Measurements from ENCODE around the gene TSC22D2.

TSC22D2 gene

DNA sequence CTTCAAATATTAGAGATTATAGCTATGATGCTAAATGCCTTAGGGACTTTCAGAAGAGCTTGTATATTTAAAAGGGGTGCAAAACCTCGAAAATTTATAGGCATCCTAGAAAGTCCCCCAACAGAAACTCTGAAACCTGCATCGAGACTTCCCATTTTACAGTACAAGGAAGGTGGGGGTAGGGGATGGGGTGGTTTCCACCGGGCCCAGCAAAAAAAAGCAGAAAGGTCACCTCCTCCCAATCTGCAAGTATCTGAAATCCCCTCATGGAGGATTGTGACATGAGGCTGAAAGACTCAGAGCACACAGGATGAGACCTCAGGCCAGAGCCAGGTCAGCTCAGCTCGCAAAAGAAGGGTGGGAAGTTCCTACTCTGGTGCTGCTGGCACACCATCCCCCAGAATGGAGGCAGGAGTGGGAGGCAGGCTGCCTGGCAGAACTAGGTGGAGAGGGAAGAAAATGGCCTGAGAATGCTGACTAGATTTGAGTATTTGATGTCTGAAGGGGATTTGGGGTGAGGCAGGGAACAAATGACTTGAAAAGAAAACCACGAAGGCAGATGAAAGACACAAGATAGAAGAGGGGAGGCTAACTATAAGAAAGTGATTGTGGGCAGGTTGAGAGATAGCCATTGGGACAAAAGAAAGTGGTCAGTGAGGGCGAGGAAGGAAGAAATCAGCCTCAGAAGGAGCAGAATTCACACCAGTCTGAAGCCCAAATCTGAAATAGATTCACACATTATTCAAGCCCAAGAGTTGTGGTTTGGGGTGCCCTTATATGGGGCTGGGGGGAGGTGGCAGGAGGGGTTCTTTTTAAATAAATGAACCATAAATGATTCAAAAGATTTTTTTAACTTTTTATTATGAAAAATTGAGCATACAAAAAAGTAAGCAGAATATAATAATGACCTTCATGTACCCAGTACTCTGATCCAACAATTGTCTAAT lies 22.5 kb upstream of the TSC22D2 start:
- no peak for DNase-seq (ENCODE audit: low spot score)

DNA sequence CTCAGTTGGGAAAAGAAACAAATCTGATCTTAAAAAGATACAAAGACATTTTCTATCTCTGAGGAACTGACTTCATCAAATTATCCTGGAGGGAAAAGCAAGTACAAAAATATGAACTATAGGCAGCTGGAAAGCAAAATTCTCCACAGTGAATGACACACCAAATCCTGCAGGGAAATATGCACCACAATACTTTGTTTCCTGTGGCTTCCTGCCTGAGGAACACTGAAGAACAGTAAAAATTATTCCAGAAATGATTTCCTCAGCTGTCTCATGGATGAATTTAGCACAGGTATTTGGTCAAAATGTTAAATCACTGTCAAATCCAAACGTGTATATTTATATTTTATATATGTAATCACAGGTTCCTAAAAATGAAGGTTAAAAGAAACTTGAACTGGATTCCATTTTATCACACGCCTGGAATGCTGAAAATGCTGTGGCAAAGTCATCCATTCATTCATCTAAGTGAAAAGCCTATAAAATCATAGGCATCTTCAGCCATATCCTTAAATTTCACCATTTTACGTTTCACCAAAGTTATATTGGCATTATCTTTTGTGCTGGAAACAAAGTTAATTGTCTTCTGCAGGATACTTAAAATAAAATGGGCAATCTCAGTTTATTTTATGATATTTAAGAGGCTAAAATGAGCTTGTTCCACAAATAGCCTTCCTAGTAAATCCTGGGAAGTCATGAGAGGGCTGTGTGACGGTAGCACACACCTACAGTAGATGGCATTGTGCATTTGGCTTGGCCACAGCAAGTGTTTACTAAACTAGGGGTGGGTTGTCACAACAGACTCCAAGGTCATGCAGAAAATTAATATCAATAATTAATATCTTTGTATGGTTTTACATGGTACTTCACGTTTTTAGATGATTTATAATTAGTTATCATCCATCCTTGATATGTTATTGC lies 19.3 kb upstream of the TSC22D2 start:
- DNase-seq (ENCODE audit: low spot score) = no peak

DNA sequence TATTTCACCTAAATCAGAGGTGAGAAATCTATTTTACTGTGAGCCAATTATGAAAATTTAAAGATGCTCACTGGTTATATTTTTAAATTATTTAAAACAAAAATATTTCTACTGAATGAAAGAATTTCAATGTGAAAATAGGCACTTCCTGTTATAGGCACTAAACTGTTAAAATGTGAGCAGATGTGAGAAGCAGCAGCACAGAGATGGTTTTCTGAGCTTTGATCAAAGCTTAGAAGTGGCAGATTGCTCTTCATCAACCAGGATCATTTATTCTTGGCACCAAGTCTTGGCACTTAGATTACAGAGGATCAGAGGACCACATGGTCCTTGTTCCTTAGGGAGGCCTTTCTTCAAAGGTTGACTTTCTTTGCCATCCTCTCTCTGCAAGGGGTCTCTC lies 18.0 kb upstream of the TSC22D2 start:
- DNase-seq (ENCODE audit: low spot score) = no peak

DNA sequence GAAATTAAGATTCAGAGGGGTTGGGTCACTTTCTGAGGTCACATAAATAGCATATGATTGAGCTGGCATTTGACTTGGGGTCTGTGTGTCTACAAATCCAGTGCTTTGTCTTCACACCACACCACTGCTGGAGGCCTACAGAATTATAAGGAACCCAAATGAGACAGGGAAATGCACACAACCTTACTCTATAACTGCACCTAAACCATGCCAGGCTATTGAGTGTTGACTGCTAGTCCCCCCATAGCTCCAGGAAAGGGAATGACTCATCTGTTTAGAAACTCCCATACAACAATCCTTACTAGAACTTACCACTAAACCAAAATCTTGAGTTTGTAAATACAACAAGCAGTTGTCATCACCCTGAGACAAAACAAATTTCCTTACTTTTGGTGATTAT lies 16.9 kb upstream of the TSC22D2 start:
- DNase-seq (ENCODE audit: low spot score) = no peak

DNA sequence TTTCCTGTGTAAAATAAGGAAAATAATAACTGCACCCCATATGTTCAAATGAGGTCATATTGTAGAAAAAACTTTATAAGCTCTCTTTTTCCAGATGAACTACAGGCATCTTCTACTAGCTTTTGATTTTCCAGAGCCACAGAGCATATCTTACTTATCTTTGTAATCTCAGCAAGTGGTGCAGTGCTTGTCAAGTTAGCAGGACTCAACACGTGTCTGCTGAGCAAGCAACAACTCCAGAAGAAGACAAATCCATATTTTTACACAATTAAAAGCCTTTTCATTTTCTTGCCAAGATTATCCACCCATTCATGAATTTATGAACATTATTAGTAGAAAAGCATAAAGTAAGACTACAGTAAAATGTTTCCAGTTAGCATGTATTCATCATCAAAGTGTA lies 14.4 kb upstream of the TSC22D2 start:
- DNase-seq (ENCODE audit: low spot score) = no peak

DNA sequence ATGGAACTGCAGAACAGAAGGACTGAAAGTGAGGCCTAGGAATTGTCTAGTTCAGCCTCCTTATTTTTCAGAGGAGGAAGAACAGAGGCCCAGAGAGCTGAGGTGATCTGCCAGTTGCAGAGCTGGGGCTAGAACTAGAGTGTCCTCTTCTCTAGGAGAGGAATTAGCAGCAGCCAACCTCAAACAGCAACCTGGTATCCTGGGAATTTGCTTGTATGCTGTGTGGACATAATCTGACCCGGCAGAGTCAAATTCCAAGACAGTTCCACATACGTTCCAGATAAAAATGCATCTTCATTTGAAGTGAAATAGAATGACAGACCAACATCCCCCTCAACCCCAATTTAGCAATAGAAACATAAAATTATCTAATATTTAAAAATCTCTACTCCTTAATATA lies 13.5 kb upstream of the TSC22D2 start:
- DNase-seq (ENCODE audit: low spot score) = no peak

GRCh38 chr3:150396491-150396890 lies 11.6 kb upstream of the TSC22D2 start:
- DNase-seq (ENCODE audit: low spot score) = no peak

- DNase-seq (ENCODE audit: low spot score) = no peak
Observed at GRCh38 chr3:150396956-150397550, 11.0 kb upstream of the TSC22D2 start.

DNA sequence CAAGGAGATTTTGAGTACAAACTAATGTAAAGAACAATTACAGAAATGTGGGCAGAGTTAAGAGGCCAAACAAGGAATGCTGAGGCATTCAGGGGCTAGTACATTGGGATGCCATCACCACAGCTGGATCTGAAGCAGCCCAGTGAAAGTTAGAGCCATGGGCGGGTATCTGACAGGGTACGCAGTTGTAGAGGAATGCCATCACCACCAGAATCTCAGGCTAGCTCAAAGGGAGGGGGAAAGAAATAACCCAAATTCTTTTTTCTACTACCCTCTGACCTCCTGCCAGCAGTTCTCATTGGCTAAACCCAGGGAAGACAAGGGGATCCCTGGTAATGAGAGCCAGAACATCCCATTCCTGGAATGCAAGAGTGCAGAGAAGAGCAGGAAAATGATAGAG lies 9.0 kb upstream of the TSC22D2 start:
- no peak for DNase-seq (ENCODE audit: low spot score)

- DNase-seq (ENCODE audit: low spot score) = no peak
Observed at GRCh38 chr3:150401285-150401684, 6.8 kb upstream of the TSC22D2 start.

- DNase-seq (ENCODE audit: low spot score) = no peak
Observed at GRCh38 chr3:150402217-150402616, 5.9 kb upstream of the TSC22D2 start.

DNA sequence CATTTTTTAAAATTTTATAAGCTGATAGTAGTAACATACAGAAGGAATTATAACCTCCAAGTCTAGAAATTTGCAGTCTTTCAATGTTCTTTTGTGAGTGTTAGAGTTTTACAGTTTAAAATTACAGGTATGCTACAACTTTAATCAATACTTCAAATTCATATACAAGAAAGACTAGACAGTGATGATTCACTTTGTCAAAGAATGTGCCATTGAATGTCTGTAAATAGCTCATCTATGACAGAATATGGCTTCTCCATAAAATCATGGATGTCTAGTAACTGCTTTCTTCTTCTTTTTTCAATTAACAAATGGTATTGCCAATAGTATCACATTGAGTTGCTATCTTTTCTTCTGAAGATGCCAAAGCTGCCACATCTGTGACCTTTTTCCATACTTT lies 4.1 kb upstream of the TSC22D2 start:
- DNase-seq (ENCODE audit: low spot score) = no peak

- DNase-seq (ENCODE audit: low spot score) = peak; percentile 66
Observed at GRCh38 chr3:150407051-150407807, 869 bp upstream of the TSC22D2 start.

DNA sequence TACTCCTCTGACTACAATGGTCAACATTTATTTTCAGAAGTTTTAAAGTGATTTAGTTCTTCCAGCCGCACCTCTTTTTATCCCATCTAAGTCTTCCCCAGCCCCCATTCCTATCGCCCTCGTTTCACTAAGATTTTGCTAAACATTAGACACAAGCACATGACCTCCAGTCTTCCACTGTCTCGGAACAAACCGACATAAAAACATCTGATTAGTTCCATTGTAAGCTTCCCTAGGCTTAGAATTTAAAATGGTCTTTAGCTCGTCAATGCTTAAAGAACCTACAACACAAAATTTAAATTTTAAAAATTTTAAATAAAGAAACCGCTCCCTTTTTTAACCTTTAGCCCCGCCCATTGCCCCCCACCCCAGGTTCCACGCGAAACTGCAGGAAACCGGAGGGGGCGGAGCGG lies 284 bp upstream of the TSC22D2 start:
- no peak for DNase-seq (ENCODE audit: low spot score)

DNA sequence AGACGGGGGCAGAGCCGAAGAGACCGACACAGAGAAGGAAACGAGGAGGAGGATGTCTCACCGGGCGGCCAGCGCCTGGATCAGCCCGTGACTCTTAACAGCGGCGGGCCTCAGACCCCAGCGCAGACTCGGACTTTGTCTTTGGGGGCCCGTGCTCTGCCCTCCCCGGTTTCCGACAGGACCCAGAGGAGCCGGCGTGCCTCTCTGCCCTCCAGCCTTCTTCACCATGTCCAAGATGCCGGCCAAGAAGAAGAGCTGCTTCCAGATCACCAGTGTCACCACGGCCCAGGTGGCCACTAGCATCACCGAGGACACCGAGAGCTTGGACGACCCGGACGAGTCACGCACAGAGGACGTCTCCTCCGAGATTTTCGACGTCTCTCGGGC lies 1.0 kb downstream of the TSC22D2 start:
- DNase-seq (ENCODE audit: low spot score) = no peak

- DNase-seq (ENCODE audit: low spot score) = peak; percentile 71
Observed at GRCh38 chr3:150409512-150410310, 1.6 kb downstream of the TSC22D2 start.

DNA sequence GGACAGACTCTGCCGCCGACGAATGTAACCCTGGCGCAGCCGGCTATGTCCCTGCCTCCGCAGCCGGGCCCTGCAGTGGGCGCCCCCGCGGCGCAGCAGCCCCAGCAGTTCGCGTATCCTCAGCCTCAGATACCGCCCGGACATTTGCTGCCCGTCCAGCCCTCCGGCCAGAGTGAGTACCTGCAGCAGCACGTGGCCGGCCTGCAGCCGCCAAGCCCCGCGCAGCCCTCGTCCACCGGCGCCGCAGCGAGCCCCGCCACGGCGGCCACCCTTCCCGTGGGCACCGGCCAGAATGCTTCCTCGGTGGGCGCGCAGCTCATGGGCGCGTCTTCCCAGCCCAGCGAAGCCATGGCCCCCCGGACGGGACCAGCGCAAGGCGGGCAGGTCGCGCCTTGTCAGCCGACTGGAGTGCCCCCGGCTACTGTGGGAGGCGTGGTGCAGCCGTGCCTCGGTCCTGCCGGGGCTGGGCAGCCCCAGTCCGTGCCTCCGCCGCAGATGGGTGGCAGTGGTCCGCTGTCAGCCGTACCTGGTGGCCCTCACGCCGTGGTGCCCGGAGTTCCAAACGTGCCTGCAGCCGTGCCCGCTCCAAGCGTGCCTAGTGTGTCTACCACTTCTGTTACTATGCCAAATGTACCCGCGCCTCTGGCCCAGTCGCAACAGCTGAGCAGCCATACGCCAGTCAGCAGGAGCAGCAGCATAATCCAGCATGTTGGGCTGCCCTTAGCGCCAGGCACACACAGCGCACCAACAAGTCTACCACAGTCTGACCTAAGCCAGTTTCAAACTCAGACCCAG lies 2.4 kb downstream of the TSC22D2 start:
- peak; percentile 20 for DNase-seq (ENCODE audit: low spot score)

- DNase-seq (ENCODE audit: low spot score) = no peak
Observed at GRCh38 chr3:150411106-150411460, 3.0 kb downstream of the TSC22D2 start.

- no peak for DNase-seq (ENCODE audit: low spot score)
Observed at GRCh38 chr3:150411546-150411945, 3.4 kb downstream of the TSC22D2 start.

GRCh38 chr3:150411976-150412375 lies 3.9 kb downstream of the TSC22D2 start:
- DNase-seq (ENCODE audit: low spot score) = peak; percentile 19

Data from GM03348 (cell line).